HG03575 (cell line): ENCODE results near the gene SCYL1.

Experiments used
- ATAC-seq: cut with Tn5 transposase; IDR thresholded peaks from one replicate; pipeline ENCODE4 v1.9.1; 2021; ENCODE audit not compliant: unreplicated experiment, insufficient number of reproducible peaks, low FRiP score; ENCODE audit errors: extremely low read depth

SCYL1 gene

DNA sequence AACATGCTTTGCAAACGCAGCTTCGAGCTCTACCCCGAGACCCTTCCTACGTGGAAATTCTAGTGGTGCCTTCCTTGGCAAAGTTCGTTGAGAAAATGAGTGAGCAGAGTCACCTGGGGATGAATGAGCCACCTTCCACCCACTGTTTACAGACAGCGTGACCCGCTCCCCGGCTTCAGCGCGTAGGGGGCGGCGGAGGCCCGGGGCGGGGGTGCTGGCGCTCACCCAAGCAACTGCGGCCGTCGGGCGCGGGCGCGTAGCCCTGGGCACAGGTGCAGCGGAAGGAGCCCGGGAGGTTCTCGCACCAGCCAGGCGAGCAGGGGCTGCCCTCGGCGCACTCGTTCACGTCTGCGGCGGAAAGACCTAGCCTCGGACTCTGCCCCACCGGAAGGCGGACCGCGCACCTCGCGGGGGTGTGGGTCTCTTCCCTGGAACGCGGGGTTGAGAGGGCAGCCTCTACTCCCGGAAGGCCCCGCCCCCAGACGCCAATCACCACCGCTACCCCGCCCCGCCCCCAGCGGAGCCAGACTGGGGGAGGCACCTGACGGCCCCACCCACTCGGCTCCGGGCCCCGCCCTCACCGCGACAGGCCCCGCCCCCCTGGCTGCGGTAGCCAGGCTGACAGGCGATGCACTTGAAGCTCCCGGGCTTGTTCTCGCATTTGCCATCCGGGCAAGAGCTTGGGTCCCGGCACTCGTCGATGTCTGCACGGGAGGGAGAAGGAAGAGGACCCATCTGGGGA, 21.5 kb downstream of the SCYL1 start:
- no peak for ATAC-seq

DNA sequence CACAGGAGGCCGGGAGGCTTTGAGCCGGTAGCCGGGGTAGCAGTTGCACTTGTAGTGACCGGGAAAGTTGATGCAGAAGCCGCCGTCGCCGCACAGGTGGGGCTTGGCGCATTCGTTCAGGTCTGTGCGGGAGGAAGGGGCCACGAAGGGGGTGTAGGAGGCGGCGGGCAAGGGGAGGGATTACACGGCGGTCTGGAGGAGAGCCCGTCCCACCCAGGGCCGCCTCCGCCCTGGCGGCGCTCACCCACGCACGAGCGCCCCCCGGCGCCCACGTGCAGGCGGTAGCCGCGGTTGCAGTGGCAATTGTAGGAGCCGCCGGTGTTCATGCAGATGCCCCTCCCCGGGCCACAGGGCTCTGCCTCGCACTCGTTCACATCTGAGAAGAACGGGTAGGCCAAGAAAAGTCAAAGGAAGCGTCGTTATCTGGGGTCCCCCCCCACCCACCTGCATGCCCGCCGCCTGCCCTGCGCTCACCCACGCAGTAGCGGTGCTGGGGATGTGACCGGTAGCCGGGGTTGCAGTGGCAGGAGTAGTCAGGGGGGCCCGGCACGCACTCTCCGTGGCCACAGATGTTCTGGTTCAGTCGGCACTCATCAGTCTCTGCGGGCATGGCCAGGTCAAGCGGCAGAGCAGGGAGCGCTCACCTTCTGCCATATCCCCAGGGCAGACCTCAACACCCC, 22.7 kb downstream of the SCYL1 start:
- no peak for ATAC-seq

DNA sequence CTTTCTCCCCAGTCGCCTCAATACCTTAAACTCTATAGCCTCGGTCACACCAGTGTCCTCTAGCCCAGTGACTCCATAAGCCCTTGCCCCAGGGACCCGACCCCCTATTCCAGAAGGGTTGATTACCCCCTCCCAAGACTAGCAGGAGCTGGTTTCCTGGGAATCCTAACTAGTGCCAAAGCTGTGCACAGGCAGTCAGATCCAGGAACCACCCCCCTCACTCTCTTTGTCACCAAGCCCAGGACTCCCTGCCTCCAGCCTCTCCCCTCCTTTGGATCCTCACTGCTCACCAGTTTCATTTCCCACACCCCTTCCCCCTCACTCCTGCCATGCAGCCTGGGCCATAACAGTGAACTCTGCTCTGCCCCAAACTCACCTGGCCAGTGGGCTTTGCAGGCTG, 23.5 kb downstream of the SCYL1 start:
- ATAC-seq, result no peak

DNA sequence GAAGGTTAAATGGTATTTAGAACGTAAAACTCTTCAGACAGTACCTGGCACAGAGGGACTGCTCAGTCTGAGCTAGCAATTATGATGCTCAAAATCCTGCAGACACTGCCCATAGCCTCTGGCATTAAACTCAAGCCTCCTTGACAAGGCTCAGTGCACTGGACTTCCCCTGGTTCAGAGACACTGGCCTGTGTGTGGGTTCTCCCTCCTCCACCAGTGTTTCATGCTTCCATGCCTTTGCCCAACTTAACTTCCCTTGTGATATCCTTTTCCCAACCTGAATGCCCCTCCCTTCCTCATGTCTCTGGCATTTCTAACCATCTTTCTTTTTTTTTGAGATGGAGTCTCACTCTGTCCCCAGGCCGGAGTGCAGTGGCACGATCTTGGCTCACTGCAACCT, 24.2 kb downstream of the SCYL1 start:
- no peak for ATAC-seq

DNA sequence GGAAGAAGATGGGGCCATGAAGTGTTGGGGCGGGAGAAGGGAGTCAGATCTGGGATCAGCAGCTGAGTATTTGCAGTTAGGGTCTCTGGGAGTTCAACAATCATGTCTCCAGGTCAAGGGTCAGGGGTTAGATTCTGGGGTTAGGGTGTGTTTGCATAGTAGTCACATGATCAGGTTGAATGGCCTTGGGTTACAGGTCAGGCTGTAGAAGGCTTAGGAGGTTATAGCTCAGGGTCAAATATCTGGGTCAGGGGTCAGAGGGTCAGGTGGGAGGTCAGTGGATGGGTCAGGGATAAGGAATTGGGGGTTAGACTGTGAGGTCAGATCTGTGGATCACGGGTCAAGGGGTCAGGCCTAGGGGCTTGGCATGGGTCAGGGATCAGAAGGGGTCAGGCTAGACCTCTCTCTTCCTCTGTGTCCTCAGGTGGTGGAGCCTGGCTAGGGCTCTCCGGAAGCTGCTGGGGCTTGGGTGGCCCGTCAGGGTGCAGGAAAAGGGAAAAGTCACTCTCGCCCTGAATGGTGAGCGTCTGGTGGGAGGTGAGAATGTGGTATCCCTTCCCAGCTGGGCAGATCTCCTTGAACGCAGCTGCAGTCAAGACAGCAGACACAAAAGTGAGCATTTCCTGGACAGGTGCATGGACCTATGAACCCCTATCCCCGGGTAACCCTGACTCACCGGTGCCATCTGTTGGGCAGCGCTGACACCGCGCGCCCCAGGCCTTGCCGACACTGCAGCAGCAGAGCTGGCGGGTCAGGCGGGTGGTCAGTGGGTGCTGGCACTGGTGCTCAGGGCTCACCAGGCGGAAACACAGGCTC, 26.9 kb downstream of the SCYL1 start:
- no peak for ATAC-seq

DNA sequence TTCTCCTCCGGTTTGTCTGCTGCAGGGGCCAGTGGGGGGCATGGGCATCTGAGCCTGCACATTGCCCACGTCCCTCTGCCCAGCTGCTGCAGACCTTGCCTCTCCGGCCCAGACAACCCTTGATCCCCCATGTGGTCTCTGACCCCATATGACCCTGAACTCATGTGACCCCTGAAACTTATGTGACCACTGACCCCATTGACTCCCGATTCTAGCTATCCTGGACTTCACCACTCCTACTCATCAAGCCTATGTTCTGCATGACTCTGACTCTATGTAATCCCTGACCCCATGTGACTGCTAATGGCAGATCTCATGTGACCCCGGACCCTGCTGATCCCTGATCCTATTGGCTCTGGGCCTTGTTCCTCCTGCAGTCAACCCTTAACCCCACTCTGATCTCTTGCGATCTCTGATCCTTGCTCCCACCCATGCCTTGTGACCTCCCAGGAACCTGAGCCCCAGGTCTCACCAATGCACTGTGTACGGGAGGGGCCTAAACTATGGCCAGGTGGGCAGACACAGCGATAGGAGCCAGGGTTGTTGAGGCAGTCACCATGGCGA, 27.6 kb downstream of the SCYL1 start:
- no peak for ATAC-seq

DNA sequence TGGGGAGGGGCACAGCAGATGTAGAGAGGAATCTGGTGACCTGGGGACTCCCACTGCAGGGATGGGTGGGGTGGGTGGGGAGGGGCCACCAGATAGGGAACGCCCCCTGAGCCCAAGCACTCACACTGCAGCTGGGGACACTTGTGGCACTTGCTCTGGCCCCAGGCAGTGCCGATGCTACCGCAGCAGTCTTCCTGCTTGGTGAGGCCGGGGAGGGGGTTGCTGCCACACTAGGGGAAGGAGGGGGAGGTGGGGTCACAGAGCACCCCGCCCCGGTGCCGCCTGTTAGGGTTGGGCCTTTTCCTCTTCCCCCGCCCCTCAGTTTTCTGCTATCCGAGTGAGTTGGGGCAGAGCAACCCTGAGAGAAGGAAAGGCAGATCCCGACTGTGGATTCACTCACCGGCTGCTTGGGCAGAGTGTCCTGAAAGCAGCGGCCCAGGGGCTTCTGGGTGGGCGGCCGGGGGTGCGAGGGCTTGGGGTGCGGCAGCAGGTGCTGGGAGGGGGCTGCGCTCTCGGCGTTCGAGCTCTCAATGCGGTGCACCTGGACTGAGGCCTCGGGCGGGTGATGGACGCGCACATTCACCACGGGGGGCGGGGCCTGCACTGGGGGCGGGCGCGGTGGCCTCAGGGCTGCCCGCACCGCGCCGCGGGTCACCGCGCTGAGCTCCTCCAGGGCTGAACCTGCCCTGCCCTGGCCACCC, 28.6 kb downstream of the SCYL1 start:
- no peak for ATAC-seq

DNA sequence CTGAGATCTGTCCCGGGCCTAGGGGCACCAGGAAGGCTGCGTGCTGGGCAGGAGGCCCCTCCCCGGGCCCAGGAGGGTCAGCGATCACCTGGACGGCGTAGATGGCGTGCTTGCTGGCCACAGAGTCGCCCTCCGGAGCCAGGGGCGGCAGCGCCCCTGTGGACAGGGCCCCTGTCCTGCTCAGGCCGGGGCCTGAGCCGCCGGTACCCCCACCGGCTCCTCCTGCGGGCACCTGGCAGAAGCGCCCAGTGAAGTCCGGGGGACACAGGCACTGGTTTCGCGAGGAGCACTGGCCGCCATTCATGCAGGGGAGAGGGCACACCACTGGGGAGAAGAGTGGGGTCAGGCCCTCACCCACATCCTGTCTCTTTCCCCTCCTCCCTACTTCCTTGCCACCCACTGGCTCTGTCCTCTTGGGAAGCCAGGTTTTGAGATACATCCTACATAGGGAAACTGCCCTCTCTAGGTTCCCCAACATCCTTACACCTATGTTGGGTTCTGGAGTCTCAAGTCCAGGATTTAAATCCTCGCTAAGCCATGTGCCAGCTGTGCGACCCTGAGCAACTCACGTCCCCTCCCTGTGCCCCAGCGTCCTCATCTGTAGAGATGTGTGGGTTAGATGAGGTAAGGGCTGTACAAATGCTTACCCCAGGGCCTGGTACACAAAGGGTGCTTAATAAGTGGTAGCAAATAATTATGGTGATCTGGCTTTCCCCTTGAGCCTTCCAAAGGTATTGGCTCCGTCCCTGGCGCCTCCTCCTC, 29.4 kb downstream of the SCYL1 start:
- ATAC-seq, result no peak

DNA sequence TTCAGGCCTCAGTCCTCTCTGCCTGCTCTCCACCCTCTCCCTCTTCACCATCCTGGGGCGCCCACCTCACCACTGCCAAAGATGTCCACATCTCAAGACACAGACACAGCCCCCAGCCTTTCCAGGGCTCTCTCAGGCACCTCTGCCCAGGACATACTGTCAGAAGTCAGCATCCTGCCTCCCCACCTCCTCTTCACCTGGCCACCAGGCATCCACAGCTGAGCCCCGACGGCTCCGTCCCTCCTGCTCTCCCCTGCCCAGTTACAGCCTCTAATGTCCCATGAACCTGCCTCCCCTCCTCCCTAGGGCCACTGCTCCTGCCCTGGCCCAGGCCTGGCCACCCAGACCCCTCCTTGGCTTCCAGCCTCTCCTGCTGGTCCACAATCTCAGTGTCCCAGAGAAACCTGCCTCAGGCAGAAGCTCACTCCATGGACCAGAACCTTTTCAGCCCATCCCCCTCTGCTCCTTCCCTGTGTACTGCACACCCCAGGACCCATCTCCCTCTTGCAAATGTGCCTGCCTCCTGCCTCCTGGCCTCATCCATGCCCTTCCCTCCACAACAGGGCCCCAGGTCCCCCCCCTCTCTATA, 30.1 kb downstream of the SCYL1 start:
- no peak for ATAC-seq

DNA sequence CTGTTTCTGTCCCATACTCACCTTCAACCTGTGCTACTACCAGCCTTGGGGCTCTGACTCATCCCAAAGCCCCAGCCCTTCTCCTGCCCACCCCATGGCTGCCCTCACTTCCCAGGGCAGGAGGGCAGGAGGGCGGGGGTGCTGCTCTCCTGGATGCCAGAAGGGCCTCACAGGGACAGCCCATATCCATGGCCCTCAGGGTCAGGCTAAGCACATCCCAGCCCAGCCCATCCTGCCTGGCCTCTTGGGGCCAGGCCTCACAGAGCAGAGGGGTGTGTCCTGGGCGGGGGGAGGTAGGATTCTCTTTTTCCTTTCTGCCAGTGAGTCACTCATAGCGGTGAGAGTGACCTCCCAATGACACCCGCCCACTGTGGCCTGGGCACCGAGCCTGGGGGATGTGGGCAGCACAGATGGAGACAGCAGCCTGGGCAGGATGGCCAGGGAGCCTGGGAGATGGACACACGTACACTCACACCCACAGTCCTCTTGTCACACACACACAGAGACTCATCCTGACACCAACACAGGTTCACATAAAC, 30.9 kb downstream of the SCYL1 start:
- no peak for ATAC-seq

DNA sequence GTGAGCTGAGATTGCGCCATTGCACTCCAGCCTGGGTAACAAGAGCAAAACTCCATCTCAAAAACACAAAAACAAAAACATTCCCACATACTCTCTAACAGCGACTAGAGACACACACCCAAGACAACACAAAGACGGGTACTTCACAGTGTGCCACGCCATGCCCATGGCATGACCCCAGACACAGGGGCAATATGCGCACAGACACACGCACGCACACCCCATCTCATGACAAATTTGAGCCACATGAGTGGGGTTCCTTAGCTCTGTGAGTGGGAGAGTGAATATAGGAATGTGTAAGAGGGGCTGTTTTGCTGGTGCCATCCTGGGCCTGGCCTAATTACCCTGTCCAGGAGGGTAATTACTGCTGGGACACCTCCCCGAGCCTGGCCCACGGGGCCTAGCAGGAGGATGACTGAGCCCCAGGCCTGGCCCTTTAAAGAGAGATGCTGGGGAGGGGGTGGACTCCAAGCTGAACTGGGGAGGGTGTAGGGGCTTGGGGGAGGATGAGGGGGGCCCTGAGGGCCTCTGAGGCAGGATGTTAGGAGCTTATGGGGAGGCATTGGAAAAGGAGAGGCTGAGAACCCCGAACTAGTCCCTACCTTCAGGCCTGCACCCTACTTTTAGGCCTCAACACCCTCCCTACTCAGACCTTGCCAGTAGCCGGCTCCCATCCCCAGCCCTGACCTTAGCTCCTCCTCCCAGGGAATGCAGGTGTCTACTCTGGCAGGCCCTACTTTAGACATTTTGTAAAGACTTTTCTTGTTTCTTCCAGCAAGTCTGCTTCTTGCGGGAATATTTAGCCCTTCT, 31.8 kb downstream of the SCYL1 start:
- no peak for ATAC-seq

DNA sequence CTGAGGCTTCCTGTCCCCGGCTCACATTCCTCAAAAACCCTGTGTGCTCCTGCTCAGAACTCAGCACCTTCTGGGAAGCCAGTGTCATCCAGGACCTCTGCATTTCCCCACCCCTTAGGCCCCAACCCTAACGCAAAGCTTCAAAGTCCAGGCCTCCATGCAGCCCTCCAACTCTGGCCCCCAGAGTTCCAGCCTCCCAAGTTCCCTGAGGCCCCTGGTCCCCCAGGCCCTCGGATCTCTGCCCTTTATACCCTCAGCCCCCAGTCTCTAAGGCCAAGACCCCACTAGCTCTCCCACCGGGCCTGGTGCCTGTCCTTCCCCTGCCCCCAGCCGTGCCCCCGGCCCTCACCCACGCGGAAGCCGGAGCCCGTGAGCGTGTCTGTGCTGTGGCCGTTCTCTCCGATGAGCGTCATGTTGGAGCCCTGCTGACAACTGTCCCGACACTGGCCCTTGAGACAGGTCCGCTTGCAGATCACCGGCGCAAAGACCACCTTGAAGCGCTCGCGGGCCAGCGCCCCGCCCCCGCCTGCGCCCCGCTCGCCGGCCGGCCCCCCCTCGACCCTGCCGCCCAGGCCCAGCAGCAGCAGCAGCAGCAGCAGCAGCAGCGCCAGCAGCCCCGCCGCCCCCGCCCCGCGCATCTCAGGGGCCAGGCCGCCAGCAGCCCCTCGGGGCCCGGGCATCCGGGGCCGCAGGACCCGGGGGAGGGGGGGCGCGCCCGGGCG, 32.6 kb downstream of the SCYL1 start:
- no peak for ATAC-seq

DNA sequence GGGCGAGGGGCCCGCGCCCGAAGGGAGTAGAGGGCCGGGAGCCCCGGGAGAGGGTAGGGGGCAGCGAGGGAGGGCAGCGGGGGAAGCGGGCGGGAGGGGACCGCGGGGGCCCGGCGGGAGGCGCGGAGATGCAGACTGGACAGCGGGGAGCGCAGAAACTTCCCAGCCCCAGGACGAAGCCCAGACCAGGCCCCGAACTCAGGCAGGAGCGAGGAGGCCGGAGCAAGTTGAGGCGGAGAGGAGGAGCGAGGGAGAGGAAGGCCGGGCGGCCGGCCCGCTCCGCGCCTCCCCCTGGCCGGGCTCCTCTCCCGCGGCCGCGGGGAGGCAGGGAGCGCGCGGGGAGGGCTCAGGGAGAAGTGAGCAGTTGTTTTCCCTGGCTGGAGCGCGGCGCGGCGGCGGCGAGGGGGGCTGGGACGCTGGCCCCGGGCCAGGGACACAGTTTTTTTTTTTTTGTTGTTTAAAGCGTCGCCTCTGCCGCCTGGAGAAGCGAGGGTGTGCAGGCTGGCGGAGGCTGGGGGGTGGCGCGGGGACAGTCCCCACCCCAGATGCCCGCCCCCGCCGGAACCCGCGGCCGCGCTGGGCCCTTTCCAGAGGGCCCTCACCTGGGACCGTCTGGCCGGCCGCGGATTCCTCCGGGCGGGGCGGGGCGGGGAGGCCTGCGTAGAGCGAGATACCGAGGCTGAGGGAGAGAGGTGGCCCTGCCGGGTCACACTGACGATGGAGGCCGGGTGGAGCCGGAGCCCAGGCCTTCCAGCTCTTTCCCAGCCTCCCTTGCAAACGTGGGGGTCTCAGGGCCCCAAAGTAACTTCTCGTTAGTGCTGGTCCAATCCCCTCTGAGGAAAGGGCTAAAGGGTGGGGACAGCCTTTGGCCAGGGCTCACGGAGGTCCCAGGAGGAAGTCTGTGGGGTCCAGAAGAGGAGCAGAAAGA, 33.4 kb downstream of the SCYL1 start, which contains the start of gene LTBP3:
Gene LTBP3 (minus strand): TSS at position 358 of the 928 bp plus-strand sequence. CDS start 400 bp downstream, outside the sequence.
- no peak for ATAC-seq

DNA sequence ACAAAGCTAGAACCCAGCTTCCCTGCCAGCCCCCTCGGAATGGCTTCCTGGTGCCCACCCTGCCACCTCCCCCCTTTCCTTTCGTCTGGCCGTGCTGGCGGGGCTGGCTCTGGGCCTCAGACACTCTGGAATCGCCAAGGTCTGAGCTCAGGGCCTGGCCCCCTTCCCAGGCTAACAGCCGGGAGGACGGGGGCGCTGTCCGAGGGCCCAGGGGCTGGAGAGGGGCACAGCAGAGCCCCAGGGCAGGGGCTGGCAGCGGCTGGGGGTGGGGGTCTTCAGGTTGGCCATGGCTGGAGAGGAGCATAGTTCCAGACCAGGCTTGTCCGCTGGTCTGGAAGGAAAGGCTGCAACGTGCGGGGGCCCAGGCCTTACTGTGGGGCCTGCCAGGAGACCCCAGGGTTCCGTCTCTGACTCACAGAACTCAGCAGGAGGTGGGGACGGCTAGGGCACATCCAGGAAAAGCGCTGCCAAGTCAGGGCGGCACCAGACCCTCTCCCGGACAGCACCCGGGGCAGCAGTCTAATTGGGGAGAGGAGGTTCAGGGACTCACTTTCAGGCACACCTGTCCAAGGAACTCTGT, 34.1 kb downstream of the SCYL1 start:
- no peak for ATAC-seq

DNA sequence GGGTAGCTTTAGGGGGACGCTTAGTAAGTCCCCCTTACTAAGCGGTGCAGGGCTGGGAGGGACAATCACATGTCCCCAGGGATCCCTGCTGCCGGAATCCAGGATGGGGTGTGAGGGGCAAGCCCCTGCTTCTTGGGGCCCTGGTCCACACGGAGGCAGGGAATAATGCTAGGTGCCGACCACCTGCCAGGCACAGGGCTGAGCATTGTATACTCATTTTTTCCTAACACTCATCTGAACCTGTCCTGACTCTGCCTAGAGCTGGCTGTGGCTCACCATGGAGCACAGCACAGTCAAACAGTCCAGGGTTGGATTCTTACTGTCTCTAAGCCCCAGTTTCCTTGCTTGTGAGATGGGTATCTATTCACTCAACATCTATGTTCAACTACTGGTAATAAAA, 34.7 kb downstream of the SCYL1 start:
- no peak for ATAC-seq
